Esophagus squamous epithelium (tissue), 5 donors: ENCODE results near the gene TCEA2. TPM values are rescaled to one million over a fixed set of nuclear protein-coding genes. Genes with fewer than 3 reads are reported as not detected.

Experiments used
- DNase-seq: peaks from one replicate; lab custom pipeline; 2025; lab: John Stamatoyannopoulos, UW
- H3K27ac ChIP-seq, 4 donors: fragments of 200-600 bp; sonication (generic); one replicate each; pipeline ENCODE4 v1.5.1; 2016 to 2019; ENCODE audit warnings: mild to moderate bottlenecking in 1 of 4
- H3K27me3 ChIP-seq, 4 donors: fragments of 200-600 bp; sonication (generic); 1 replicate in 3 of 4; 2 replicates in 1 of 4; pipeline versions ENCODE4 v1.5.1 to v1.6.0; 2017 to 2021; ENCODE audit warnings: antibody characterized with exemption in 1 of 4
- H3K36me3 ChIP-seq, 3 donors: fragments of 200-600 bp; sonication (generic); one replicate each; pipeline ENCODE4 v1.5.1; 2016 to 2019
- H3K4me1 ChIP-seq, 3 donors: fragments of 200-600 bp; sonication (generic); one replicate each; pipeline ENCODE4 v1.5.1; 2017 to 2019
- H3K4me3 ChIP-seq, 4 donors: fragments of 200-600 bp; sonication (generic); 1 replicate in 3 of 4; 2 replicates in 1 of 4; pipeline ENCODE4 v1.5.1; 2016 to 2019; ENCODE audit warnings: mild to moderate bottlenecking in 2 of 4, moderate library complexity in 1 of 4
- H3K9me3 ChIP-seq, 3 donors: fragments of 200-600 bp; sonication (generic); one replicate each; pipeline ENCODE4 v1.5.1; 2016 to 2019
- POLR2A ChIP-seq, 4 donors: fragments of 450-650 bp; IDR thresholded peaks; one replicate each; pipeline ENCODE4 v1.6.1; 2017; ENCODE audit warnings: antibody characterized with exemption in 4 of 4, mild to moderate bottlenecking in 4 of 4, moderate library complexity in 3 of 4
- whole genome bisulfite sequencing, 2 donors: methylation state at CpG; one replicate each; pipeline ENCODE4 v1.1.5; 2018; 5-methylcytosine and 5-hydroxymethylcytosine counted together
- intact Hi-C: fragments of 100-400 bp; cut with DNase I; formaldehyde crosslinking; loops from one replicate; pipeline ENCODE4 v1.15.0; 2022
- total RNA-seq, 4 donors: library from RNA; depleted of rRNA; stranded (reverse); fragments of >200 nt; gene quantifications; one replicate each; pipeline ENCODE4 v1.1.0, GENCODE V29; 2016
- TF ChIP-seq, protein P1 (sequence below), 6 experiments: fragments of 450-650 bp in 4 of 6; fragments of 200-600 bp in 2 of 6; sonication (generic) in 2 of 6; IDR thresholded peaks; one replicate each; pipeline ENCODE4 v1.5.1; 2016 to 2019; ENCODE audit warnings: antibody characterized with exemption in 6 of 6, mild to moderate bottlenecking in 4 of 6, moderate library complexity in 4 of 6
- donor health status: DM: yes; HTN: yes; CAD: no.

The TCEA2 gene
- total RNA-seq, 4 donors from 2014 or later, result 1.8 to 25.2 (median 8.9) TPM

DNA sequence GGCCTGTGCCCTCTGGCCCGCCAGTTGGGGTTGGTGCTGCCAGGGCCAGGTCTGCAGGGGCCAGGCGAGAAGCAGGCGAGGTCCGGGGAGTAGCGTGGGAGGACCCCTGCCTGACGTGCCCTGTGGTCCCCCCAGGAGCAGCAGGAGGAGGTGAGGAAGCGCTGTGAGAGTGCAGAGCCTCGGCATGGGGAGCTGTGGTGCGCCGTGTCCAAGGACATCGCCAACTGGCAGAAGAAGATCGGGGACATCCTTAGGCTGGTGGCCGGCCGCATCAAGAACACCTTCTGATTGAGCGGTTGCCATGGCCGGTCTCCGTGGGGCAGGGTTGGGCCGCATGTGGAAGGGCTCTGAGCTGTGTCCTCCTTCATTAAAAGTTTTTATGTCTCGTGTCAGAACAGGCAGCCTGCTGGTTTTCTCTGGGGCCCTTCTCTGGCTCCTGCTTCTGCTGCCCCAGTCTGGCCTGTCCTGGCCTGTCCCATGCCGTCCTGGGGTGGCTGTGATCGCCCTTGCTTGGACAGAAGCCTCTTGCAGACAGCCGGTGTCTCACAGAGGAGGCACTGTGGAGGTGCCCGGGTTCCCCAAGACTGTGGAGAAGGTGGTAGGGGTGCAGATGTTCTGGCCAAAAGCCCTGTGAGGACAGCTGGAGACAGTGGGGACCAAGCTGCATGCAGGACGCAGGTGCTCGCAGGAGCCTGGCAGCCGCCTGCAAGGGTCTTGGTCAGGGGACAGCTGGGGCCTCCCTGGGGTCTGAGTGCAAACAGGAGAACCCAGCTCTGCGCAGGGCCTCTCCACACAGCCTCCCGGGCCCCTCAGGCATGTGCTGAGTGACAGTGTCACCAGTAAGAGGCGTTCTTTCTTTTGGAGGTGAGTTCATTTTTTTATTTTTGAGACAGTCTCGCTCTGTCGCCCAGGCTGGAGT is 30.0 kb upstream of the TCEA2 start:
- no peak for DNase-seq
- peaks cover 24 to 77% (median 34%) of the 10 kb centered on the region in 3 donors for H3K36me3 ChIP-seq
- no peaks in the 10 kb centered on the region for H3K9me3 ChIP-seq
- peaks cover 0 to 21% (median 0%) of the 10 kb centered on the region in 4 donors for H3K27me3 ChIP-seq
- intact Hi-C loops, result loop anchor here (10.0 kb wide), 1 partner anchor 48 kb away; the partner anchor contains the start of gene PRPF6
- 72 to 84% methylated on average over 10 to 16 of the region's 31 CpGs for WGBS, 2 donors
- H3K4me3 ChIP-seq, result no peak overlapping the region
- no peak overlapping the region for H3K27ac ChIP-seq
- TF ChIP-seq POLR2A (IDR thresholded peaks at IDR 0.05), result no peak
- TF ChIP-seq, protein P1, sequence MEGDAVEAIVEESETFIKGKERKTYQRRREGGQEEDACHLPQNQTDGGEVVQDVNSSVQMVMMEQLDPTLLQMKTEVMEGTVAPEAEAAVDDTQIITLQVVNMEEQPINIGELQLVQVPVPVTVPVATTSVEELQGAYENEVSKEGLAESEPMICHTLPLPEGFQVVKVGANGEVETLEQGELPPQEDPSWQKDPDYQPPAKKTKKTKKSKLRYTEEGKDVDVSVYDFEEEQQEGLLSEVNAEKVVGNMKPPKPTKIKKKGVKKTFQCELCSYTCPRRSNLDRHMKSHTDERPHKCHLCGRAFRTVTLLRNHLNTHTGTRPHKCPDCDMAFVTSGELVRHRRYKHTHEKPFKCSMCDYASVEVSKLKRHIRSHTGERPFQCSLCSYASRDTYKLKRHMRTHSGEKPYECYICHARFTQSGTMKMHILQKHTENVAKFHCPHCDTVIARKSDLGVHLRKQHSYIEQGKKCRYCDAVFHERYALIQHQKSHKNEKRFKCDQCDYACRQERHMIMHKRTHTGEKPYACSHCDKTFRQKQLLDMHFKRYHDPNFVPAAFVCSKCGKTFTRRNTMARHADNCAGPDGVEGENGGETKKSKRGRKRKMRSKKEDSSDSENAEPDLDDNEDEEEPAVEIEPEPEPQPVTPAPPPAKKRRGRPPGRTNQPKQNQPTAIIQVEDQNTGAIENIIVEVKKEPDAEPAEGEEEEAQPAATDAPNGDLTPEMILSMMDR (IDR thresholded peaks at IDR 0.05), result no peak
- H3K4me1 ChIP-seq, result peaks cover 4 to 22% (median 8%) of the 10 kb centered on the region in 3 donors

GRCh38 chr20:64033981-64034493 is 29.0 kb upstream of the TCEA2 start:
- H3K27me3 ChIP-seq, result peaks cover 0 to 32% (median 0%) of the 10 kb centered on the region in 4 donors
- H3K9me3 ChIP-seq, result no peaks in the 10 kb centered on the region
- no peak overlapping the region for H3K27ac ChIP-seq
- H3K4me1 ChIP-seq, result peaks cover 12 to 33% (median 14%) of the 10 kb centered on the region in 3 donors
- WGBS, 2 donors, result 40 to 88% methylated on average over 1 to 8 of the region's 11 CpGs
- H3K36me3 ChIP-seq, result peaks cover 18 to 66% (median 24%) of the 10 kb centered on the region in 3 donors
- H3K4me3 ChIP-seq, result no peak overlapping the region
- TF ChIP-seq, protein P1 (IDR thresholded peaks at IDR 0.05), result no peak
- TF ChIP-seq POLR2A (IDR thresholded peaks at IDR 0.05), result no peak
- intact Hi-C loops, result loop anchor here (10.0 kb wide), 1 partner anchor 49 kb away; the partner anchor contains the start of gene PRPF6
- no peak for DNase-seq

DNA sequence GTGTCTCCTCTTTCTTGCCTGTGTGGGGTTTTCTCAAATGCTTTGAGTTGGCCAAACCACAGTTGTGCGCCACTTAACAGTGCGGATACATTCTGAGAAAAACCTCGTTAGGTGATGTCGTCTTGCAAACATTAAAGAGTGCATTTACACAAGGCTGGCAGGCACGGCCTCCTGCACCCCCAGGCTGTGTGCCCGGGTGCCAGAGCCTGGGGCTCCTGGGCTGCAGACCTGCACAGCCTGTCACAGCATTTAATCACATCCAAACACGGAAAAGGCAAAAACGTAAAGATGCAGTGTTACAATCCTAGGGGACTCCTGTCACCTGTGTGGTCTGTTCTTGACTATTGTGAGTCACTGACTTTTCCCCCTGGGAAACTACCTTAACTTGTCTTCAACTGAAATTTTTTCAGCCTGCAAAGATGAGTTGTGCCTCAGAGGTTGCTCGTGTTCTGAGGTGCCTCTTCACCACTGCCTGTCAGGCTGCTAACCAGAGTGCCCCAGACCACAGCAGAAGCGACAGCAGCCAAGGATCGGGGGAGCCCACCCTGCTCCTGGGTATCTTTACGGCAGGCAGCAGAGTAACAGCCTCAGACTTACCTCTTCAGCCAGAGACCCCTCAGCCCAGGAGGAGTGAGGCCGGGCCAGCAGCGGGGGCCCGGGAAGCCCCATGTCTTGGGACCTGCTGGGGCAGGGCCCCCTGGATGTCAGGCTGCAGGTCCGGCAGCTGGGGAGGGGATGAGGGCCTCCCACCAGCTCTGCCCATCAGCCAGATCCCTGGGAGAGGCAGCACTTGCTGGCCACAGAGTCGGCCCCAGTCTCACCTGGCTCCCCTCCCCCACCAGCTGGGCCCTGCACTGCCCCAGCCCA is 27.7 kb upstream of the TCEA2 start:
- intact Hi-C loops, result loop anchor here (10.0 kb wide), 1 partner anchor 50 kb away; the partner anchor contains the start of gene PRPF6
- WGBS, 2 donors, result 66 to 67% methylated on average over 12 to 15 of the region's 17 CpGs
- H3K9me3 ChIP-seq, result no peaks in the 10 kb centered on the region
- no peak for DNase-seq
- no peak overlapping the region for H3K27ac ChIP-seq
- peaks cover 6 to 54% (median 12%) of the 10 kb centered on the region in 3 donors for H3K36me3 ChIP-seq
- H3K27me3 ChIP-seq, result peaks cover 0 to 45% (median 0%) of the 10 kb centered on the region in 4 donors
- H3K4me3 ChIP-seq, result no peak overlapping the region
- TF ChIP-seq, protein P1 (IDR thresholded peaks at IDR 0.05), result no peak
- TF ChIP-seq POLR2A (IDR thresholded peaks at IDR 0.05), result no peak
- peaks cover 19 to 46% (median 22%) of the 10 kb centered on the region in 3 donors for H3K4me1 ChIP-seq

GRCh38 chr20:64035933-64036345 is 27.1 kb upstream of the TCEA2 start, which contains the start of gene C20orf204:
TSS of gene C20orf204 (plus strand) at chr20:64036182. CDS start at chr20:64036324, 142 bp downstream.
- peaks cover 19 to 52% (median 29%) of the 10 kb centered on the region in 3 donors for H3K4me1 ChIP-seq
- TF ChIP-seq POLR2A (IDR thresholded peaks at IDR 0.05), result no peak
- intact Hi-C loops, result loop anchor here (10.0 kb wide), 1 partner anchor 51 kb away; the partner anchor contains the start of gene PRPF6
- no CpG with 5 or more reads among the region's 10 CpGs for WGBS, 2 donors
- DNase-seq, result no peak
- peaks cover 0 to 51% (median 0%) of the 10 kb centered on the region in 4 donors for H3K27me3 ChIP-seq
- no peaks in the 10 kb centered on the region for H3K9me3 ChIP-seq
- H3K36me3 ChIP-seq, result peaks cover 6 to 47% (median 10%) of the 10 kb centered on the region in 3 donors
- peak within 1 kb of the TSS in 1 of 4 donors; percentile 4 for H3K27ac ChIP-seq
- H3K4me3 ChIP-seq, result no peak within 1 kb of the TSS
